CD4-positive, alpha-beta T cell treated with Interleukin-15 for 1 hour (primary cell): ENCODE measurements around the gene MCRIP2.

Source experiments
- DNase-seq: peaks from one replicate; pipeline ENCODE4 v3.0.0-alpha.2; 2020

Gene MCRIP2

GRCh38 chr16:617855-618254 is 23.8 kb upstream of the MCRIP2 start:
- no peak for DNase-seq

GRCh38 chr16:619476-620100 is 22.0 kb upstream of the MCRIP2 start:
- DNase-seq: no peak

DNA sequence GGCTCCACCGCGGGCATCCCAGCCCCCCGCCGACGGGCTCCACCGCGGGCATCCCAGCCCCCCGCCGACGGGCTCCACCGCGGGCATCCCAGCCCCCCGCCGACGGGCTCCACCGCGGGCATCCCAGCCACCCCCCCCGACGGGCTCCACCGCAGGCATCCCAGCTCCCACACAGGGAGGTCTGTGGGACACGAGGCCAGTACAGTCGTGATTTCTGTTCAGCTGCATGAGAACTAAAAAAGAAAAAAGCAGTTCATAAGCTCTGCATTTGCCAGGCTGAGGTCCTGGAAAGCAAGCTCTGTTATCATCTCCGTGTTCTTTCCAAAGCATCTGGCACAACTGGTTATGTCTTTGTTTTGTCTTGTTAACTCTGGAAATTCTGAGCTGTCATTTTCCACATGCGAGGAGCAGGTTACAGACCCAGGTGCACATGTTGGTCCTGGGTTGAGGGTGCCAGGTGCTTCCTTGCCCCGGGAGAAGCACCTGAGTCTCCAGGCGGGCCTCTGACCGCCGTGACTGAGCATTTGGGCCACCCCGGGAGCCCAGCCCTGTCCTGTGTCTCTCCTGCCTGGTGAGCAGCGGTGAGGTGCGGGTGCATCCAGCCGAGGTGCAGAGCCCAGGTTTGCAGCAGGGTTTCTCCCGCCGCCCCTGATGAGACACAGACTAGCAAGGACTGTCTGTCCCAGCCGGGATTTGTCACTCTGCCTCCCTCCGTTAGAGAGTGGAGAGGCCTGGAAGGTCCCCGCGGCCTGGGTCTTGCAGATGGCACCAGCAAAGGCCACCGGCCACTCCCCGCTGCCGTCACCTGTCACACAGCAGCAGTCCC is 20.7 kb upstream of the MCRIP2 start:
- DNase-seq: no peak

DNA sequence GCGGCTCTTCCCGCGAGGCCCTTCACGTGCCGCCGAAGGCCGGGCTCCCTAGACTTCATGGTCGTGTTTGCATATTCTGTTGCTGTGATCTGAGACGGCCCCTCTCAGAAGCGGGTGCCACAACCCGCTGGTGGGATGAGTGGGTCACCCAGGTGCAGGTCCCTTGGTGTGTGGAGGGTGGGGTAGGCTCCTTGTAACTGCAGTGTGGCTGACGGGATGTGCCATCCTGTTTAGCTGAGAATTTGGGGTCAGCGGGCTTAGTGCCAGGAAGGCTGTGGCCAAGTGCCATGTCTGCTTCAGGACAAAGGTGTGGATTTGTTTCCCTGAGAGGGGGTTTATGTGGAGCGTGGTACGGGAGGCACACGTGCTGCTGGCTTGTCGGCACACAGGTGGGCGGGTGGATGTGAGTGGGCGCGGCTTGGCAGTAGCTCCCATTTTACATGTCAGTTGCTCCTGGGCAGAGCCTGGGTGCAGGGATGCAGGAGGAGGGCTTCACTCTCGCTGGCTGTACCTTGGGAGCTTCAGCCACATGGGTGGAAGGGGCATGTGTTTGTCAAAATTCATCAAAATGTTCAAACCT is 20.0 kb upstream of the MCRIP2 start:
- DNase-seq: no peak

GRCh38 chr16:622920-623280 is 18.7 kb upstream of the MCRIP2 start:
- no peak for DNase-seq

GRCh38 chr16:624526-625070 is 17.0 kb upstream of the MCRIP2 start:
- no peak for DNase-seq

- DNase-seq: no peak
Observed at GRCh38 chr16:625117-625976, 16.3 kb upstream of the MCRIP2 start.

- DNase-seq: no peak
Observed at GRCh38 chr16:625977-626765, 15.5 kb upstream of the MCRIP2 start.

DNA sequence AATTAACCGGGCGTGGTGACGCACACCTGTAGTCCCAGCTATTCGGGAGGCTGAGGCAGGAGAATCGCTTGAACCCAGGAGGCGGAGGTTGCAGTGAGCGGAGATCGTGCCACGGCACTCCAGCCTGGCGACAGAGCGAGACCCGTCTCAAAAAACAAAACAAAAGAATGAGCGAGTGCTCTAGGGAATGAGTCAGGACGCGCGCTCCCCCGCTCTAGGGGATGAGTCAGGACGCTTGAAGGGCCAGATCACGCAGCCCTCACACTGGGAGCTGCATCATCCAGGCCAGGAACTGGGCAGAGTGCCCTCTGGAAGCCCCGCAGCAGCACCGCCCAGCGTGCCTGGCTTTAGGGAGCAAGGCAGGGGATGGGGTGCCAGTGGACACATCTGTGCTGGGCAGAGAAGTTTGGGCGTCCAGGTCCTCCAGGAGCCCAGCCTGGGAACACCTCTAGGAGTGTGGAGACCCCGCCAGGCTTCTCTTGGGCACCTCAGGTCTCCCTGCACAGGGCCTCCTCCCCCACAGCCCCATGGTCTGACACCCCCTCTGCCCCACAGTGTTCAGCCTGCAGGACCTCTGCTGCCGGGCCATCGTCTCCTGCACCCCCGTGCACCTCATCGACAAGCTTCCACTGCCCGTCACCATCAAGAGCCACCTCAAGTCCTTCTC is 14.7 kb upstream of the MCRIP2 start:
- no peak for DNase-seq

- no peak for DNase-seq
Observed at GRCh38 chr16:627454-628239, 14.0 kb upstream of the MCRIP2 start.

GRCh38 chr16:628321-629061 is 13.1 kb upstream of the MCRIP2 start:
- DNase-seq: no peak

DNA sequence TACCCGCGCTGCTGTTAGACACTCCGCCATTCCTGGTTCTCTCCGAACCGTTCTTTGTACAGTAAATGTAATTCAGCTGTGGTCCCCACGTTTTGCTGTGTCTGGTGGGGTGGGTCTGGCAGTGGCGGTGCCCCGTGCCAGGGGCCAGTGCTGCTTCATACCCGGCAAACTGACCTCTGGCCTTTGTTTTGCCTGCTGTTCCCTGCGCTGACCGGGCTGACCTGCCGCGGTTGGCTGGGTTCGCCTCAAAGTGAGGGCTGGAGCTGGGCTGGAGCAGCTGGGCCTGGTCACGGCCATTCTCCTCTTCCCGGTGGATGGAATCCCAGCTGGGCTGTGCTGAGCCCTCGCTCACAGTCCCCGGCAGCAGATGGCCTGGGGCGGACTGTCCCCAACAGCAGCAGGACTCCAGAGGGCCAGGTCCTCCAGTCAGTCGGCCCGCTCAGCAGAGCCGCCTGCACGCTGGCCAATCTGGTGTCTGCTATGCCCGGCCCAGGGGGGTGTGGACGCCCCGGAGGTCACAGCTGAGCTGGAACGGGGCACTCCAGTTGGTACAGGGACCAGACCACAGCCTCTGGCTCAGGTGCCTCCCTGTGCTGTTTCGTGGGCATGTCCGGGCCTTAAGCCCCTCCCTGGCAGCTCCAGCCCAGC is 12.3 kb upstream of the MCRIP2 start:
- no peak for DNase-seq

DNA sequence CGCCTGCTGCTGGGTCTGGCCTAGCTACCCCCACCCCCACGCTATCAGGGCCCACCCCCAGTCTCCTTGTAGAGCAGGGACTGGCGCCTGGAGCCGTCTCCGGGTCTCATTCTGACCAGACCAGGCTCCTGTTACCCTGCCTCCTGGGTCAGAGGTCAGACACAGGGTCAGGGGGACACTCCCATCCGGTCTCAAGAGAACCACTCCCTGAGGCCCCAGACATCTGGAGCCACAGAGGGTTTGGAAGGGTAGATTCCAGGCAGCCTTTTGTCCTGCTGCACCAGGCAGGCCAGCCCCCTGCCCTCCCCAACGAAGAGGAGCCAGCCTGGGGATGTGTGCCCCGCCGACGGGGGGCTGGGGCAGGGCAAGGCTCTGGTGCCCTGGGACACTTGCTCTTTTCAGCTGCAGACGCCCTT is 11.8 kb upstream of the MCRIP2 start:
- no peak for DNase-seq

GRCh38 chr16:630249-630814 is 11.3 kb upstream of the MCRIP2 start:
- DNase-seq: no peak

DNA sequence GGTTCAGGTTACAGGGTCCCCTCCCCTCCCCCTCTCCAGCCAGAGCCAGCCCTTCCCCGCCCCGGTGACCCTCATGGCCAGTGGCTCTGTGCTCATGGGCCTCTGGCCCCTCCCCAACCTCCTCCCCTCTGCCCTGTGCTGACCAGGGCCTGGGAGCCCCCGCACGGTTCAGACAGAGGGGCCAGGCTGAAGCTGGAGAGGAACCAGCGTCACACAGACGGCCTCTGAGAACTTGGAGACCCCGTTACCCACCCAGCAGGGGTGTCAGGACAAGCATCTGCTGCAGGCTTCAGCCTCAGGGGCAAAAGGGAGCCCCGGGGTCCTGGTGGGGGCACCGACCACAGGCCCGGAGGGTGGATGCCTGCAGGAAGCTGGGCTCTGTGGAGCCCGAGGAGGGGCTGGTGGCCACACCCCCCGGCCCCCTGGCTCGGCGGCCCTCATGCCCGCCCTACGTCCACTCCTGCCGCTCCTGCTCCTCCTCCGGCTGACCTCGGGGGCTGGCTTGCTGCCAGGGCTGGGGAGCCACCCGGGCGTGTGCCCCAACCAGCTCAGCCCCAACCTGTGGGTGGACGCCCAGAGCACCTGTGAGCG is 10.7 kb upstream of the MCRIP2 start, which contains the start of gene WFIKKN1:
Gene WFIKKN1 (plus strand): TSS at position 171 of the 591 bp plus-strand sequence. CDS start 269 bp downstream, at position 440.
- no peak for DNase-seq

GRCh38 chr16:631808-632358 is 9.7 kb upstream of the MCRIP2 start:
- DNase-seq: no peak

GRCh38 chr16:632486-633335 is 8.9 kb upstream of the MCRIP2 start:
- DNase-seq: no peak
